Epithelial cell of esophagus (primary cell): ENCODE results near the gene ALAS1.

Source experiments
- DNase-seq: peaks from one replicate; pipeline ENCODE4 v3.0.0; 2010; ENCODE audit warnings: low read depth
- H3K4me3 ChIP-seq: 2 replicates; pipeline ENCODE4 v1.5.1; 2011; ENCODE audit warnings: mild to moderate bottlenecking, low read length, control low read depth
- TF ChIP-seq, protein P1 (sequence below): IDR thresholded peaks from 2 replicates; pipeline ENCODE4 v1.5.1; 2011; ENCODE audit warnings: low read depth, mild to moderate bottlenecking, low read length, control low read depth, inconsistent platforms; ENCODE audit not compliant: insufficient read depth; ENCODE audit errors: missing control alignments

The ALAS1 gene

DNA sequence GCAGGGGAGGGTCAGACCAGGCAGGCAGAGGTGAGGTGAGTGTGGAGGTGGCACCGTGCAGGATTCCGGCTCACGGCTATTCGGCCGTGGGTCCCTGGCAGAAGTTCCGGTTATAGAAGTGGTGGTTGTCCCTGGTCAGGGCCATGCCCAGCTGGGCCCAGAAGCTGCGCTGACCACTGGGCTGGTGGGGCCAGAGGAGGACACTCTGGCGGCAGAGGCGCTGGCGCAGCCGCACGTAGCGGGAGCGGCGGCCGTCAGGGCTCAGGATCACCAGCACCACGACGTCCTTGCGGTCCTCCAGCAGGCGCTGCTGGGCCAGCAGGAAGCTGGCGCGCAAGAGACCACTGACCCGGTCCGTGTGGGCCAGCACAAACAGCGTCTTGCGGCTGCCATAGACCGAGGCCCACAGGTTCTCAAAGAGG, 23.2 kb downstream of the ALAS1 start:
- no peak overlapping the region for H3K4me3 ChIP-seq
- TF ChIP-seq, protein P1, sequence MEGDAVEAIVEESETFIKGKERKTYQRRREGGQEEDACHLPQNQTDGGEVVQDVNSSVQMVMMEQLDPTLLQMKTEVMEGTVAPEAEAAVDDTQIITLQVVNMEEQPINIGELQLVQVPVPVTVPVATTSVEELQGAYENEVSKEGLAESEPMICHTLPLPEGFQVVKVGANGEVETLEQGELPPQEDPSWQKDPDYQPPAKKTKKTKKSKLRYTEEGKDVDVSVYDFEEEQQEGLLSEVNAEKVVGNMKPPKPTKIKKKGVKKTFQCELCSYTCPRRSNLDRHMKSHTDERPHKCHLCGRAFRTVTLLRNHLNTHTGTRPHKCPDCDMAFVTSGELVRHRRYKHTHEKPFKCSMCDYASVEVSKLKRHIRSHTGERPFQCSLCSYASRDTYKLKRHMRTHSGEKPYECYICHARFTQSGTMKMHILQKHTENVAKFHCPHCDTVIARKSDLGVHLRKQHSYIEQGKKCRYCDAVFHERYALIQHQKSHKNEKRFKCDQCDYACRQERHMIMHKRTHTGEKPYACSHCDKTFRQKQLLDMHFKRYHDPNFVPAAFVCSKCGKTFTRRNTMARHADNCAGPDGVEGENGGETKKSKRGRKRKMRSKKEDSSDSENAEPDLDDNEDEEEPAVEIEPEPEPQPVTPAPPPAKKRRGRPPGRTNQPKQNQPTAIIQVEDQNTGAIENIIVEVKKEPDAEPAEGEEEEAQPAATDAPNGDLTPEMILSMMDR: no peak
- no peak for DNase-seq

DNA sequence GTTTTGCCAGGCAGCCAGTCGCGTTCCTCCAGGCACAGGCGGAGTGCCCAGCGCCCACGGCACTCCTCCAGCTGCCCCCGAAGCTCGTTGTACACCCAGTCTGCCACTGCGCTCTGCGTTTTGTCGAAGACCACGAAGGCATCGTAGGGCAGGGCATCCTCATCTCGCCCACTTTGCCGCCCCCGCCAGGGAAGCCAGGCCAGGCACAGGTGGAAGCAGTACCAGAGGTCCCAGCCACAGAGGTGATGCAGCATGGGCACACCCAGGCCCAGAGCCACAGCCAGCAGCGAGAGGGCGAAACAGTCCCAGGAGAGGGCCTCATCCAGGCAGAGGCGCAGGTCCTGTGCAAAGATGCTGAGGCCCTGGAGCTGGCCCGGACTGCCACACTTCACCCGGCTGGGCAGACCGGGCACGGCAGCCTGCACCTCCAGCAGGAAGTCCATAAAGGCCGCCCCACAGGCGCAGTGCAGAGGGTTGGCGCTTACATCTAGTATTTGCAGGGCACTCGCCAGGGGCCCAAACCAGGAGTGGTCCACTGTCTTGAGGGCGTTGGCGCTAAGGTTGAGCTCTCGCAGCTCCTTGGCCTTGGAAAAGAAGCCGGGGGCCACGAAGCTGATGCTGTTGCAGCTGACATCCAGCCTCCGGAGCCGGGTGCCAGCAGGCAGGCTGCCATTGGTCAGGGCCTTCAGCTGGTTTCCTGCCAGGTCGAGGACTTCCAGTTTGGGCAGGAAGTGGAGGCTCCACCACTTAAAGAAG, 23.8 kb downstream of the ALAS1 start:
- no peak overlapping the region for H3K4me3 ChIP-seq
- no peak for DNase-seq
- TF ChIP-seq, protein P1: no peak

DNA sequence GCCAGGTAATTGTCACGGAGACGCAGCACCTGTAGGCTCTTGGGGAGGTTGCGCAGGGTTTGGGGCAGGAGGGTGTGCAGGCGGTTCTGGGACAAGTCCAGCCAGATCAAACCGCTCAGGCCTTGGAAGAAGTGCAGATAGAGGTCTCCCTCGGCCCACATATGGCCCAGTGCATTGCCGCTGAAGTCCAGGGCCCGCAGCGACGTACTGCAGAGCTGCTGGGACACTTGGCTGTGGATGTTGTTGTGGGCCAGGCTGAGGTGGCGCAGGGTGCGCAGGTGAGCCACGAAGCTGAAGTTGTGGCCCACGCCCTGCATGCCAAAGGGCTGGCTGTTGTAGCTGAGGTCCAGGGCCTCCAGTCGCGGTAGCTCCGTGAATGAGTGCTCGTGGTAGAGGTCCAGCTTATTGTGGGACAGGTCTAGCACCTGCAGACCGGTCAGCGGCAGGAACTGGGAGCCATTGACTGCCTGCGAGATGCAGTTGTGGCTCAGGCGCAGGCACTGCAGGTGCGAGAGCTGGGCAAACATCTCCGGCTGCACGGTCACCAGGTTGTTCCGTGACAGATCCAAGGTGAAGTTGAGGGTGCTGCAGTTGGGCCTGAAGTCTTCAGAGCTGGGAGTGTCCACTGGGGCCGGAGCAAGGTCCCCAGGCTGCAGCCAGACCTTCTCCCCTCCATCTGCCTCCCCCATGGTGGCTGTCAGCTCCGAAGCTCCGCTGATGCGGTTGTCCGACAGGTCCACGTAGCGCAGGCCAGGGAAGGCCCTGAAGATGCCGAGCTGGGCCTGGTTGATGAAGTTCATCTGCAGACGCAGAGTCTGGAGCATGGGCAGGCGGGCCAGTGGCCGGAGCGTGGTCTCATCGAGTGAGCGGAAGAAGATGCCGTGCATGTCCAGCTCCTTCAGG, 24.6 kb downstream of the ALAS1 start:
- no peak overlapping the region for H3K4me3 ChIP-seq
- no peak for DNase-seq
- TF ChIP-seq, protein P1: no peak

DNA sequence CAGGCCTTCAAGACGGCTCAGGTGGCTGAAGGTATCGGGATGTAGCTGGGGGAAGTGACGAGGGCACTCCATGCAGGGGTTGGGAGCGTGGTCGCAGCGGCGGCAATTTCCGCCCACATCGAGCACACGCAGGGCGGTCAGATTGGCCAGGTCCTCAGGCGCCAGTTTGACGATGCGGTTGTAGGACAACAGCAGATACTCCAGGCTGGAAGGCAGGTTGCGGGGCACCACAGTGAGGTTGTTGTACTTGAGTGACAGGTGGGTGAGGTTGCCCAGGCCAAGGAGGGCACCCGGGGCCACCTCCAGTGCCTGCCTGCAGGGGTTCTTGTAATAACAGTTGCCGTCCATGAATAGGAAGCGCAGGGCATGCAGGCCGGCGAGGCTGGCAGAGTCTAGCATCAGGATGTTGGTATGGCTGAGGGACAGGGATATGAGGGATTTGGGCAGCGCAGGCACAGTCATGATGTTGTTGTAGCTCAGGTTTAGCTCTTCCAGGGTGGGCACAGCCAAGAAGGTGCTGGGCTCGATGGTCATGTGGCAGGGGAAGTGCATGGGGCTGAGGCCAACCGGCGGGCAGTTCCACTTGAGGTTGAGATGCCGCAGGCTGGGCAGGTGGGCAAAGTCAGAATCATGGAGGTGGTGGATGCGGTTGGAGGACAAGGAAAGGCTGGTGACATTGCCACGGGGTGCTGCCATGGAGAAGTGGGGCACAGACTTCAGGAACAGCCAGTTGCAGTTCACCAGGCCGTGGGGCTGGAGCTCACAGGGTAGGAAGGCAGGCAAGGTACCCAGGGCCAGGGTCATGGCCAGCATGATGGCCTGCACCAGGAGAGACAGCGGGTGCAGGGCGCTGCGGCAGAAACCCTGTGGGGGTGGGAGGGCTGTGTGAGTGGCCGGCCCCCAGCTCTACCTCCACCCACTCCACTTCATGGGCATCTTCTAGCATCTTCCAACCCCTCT, 25.8 kb downstream of the ALAS1 start:
- no peak for DNase-seq

DNA sequence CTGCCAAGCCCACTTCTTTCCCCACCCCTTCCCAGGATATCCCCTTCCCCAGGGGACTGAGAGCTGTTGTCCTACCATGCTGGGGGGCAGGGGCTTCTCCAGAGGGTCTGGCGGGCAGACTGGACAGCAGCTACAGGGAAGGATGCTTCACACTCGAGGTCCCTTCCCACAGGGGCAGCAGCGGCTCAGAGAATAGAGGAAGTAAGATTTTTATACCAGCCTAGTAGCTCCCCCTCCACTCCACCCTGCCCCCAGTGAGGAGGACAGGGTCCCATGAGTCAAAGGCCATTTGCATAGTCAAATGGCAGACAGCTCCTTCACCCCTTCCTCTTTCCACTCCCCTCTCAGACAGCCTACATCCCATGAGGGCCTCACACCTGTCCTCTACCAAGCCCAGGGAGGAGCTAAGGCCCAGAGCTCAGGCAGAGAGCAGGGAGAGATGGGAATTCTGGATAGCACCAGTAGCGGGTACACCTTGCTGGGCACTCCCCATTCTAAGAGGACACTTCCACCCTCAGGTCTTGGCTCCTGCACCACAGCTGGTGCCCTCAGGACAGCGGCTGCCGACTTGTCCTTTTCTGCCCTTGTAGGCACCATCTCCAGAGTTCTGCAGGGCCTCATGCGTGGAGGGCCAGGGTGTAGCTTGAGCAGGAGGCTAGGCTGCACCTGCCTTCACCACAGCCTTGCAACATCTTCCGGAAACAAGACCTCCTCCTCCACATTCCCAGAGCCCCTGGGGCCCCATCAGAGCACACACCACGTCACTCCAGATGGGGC, 27.7 kb downstream of the ALAS1 start, which contains the start of gene TLR9:
TLR9 (minus strand) TSS at position 194 of the 777 bp plus-strand sequence; CDS start at position 78, 116 bp downstream.
- DNase-seq: no peak
- no peak within 1 kb of the TSS for H3K4me3 ChIP-seq
- TF ChIP-seq, protein P1: no peak

More for the DNA sequence above, 25.8 kb downstream of the ALAS1 start:
- TF ChIP-seq, protein P1: no peak
- H3K4me3 ChIP-seq: no peak overlapping the region
